ENCODE measurements around the gene CCL23.

Gene CCL23

DNA sequence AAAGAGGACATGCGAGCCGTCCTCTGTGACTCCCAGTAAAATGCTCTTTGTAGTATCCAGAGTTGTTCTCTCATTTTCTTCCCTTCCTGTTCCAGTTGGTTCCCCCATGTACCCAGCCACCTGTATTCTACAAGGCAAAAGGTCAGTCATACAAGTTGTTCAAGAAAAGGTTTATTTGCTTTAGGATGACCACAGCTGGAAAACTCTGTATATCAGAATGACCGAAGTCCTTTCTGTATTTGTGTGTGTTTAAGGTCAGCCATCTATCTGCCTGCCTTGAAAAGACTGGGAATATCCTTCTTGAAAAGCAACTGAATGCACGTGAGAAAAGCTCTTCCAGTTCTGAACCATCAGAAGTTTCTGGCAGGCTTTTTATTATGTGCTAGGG lies 44.8 kb downstream of the CCL23 start:
- FAIRE-seq (no peak), DNase-seq (ENCODE audit: insufficient read length, low spot score) (no peak)

DNA sequence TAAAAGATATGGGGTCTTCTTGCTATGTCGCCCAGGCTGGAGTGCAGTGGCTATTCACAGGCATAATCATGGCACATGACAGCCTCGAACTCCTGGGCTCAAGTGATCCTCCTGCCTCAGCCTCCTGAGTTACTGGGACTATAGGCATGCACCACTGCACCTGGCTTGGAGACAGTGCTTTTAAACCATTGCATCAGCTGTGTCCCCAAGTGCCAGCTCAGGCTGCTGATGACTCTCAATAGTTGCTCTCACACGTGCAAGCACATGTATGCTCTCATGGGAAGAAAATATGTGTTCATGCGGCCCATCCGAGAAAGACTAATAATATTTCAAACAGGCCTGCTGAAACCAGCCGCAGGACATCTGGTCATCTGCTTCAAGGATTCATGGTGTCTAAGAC lies 45.2 kb downstream of the CCL23 start:
- FAIRE-seq (no peak), DNase-seq (ENCODE audit: insufficient read length, low spot score) (no peak)

DNA sequence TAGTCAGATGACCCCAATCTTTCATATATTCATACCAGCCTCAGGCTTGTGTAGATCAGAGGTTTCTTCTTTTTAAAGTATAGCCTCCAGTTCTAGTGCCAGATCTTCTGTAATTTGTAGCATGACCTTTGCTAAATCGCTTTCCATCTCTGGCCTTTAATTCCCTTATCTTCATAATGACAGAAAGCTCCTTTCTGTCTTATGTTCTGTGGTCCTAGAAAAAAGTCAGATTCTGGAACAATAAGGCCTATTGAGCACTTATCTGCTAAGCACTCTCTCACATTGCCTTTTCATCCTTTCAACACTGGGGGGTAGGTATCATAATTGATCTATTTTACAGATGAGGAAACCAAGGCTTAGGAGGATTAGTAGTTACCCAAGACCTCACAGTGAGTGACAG lies 45.7 kb downstream of the CCL23 start:
- FAIRE-seq (no peak), DNase-seq (ENCODE audit: insufficient read length, low spot score) (no peak)

DNA sequence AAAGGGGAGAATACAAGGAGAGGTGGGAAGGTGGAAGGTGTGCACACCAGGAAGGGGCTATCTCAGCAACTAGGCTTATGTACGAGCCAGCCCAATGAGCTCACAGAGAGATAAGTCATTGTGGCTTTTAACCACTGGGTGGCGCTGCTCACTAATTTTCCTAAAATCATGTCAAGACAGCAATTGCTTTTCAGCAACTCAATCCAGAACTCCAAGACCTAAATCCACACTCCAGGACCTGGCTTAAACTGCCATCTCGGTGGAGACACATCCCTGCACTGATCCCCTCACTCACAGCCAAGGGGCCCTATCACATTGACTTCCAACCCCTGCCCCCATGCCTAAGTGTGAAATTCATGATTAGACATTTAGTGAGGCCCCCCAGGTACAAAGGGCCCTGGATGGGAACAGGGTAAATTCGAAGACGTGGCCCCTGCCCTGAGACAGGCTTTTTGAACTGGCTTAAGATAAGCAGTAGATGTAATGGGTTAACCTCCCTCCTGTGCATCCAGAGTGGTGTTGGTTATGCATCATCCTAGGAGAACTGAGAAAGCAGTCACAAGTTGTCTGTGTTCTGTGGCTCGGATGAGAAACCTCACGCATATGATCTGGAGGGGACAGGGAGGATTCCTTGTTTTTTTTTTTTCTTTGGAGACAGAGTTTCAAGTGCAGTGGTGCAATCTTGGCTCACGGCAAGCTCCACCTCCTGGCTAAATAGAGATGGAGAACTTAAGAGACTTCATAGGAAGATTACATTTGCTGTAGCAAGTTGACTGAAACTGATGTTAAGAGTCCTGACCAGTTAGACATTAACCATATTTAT lies 48.0 kb downstream of the CCL23 start:
- DNase-seq (ENCODE audit: insufficient read length, low spot score): peak; percentile 82

DNA sequence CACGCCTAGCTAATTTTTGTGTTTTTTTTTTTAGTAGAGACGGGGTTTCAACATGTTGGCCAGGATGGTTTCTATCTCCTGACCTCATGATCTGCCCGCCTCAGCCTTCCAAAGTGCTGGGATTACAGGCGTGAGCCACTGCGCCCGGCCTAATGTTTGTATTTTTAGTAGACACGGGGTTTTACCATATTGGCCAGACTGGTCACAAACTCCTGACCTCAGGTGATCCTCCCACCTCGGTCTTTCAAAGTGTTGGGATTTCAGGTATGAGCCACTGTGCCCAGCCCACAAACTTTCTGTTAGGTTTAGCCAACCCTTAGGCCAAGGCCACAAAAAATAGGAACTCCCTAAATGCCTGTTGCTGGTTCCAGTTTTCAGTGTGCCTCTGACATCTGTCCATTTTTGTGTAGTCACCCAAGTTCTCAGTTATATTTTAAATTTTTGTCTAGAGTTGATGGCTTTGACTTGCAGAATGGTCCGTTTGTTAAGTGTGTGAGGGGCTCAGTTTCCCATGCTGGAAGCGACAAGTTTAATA lies 49.2 kb downstream of the CCL23 start:
- FAIRE-seq (no peak), DNase-seq (ENCODE audit: insufficient read length, low spot score) (no peak)

More for the DNA sequence above, 48.0 kb downstream of the CCL23 start:
- no peak for FAIRE-seq

DNA sequence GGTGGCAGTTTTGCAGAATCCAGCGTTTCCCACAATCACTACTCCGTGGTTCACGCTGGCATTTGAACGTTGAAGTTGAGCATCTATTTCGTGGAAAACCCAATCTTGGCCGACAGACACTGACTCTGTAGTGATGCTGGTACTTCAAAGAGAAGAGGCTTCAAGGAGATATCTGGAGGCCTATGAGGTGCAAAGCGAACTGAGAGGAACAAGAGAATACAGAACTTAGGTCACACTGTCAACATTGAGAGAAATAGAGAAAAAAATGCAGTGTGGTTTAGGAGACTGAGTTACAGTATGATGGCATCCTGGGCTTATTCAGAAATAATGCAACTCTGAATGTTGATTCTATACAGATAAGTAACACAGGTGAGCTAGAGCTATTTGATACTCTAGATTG lies 52.5 kb downstream of the CCL23 start:
- FAIRE-seq (no peak), DNase-seq (ENCODE audit: insufficient read length, low spot score) (no peak)

DNA sequence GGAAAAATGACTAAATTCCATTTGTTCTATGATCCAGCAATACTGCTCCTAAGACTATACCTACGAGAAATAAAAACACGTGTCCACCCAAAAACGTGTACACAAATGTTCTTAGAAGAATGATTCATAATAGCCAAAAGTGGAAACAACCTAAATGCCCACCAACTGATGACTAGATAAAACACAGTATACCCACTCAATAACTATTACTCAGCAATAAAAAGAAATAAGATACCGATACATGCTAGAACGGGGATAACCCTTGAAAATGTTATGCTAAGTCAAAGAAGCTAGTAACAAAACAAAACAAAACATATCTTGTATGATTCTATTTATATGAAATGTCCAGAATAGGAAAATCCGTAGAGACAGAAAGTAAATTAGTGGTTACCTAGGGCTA lies 54.1 kb downstream of the CCL23 start:
- DNase-seq (ENCODE audit: insufficient read length, low spot score) (no peak), FAIRE-seq (no peak)

Data from HTR-8/SVneo (cell line).